H1 (cell line): Measurements from ENCODE around the gene AHR. TPM values are rescaled to one million over a fixed set of nuclear protein-coding genes. Genes with fewer than 3 reads are reported as not detected.

Experiments
- CHD2 ChIP-seq: IDR thresholded peaks from 2 replicates; pipeline ENCODE4 v1.6.1; 2012; ENCODE audit warnings: low read length, improper control_type of control experiment
- CTBP2 ChIP-seq: IDR thresholded peaks from 2 replicates; pipeline ENCODE4 v1.7.0; 2011; ENCODE audit warnings: borderline replicate concordance, mild to moderate bottlenecking, moderate library complexity, mixed read lengths, low read length; ENCODE audit not compliant: insufficient read depth, insufficient read length
- KDM4A ChIP-seq: IDR thresholded peaks from one replicate; pipeline ENCODE4 v1.7.1; 2012; ENCODE audit warnings: low read depth, mild to moderate bottlenecking, moderate library complexity, low read length, inconsistent platforms; ENCODE audit not compliant: severe bottlenecking
- RBBP5 ChIP-seq: IDR thresholded peaks from 2 replicates; pipeline ENCODE4 v1.7.1; 2012; ENCODE audit warnings: low read depth, mild to moderate bottlenecking, inconsistent platforms, low read length, moderate library complexity, borderline replicate concordance
- SIRT6 ChIP-seq: IDR thresholded peaks from one replicate; pipeline ENCODE4 v1.7.1; 2012; ENCODE audit warnings: low read length, inconsistent platforms
- polyA plus RNA-seq, 7 experiments: library from polyadenylated mRNA; depleted of rRNA in 3 of 7; stranded (reverse) in 5 of 7; unstranded in 2 of 7; fragments of >200 nt in 5 of 7; fragments of 200-250 nt in 2 of 7; gene quantifications; 1 replicate in 5 of 7; 2 replicates in 1 of 7; 4 replicates in 1 of 7; pipeline versions ENCODE4 v1.2.1 to v1.2.3, GENCODE V29; 2011 to 2013; ENCODE audit warnings: missing spikeins in 2 of 7, mixed read lengths in 2 of 7
- total RNA-seq: library from RNA; stranded (reverse); fragmentation: NEBNext Ultra II Directional; extraction: Animal tissue kit (Norgen Biotek cat#: 25700); gene quantifications from 2 replicates; pipeline ENCODE4 v1.2.1, GENCODE V29; 2021
- TF ChIP-seq, protein P1 (sequence below): fragments of 300-600 bp; sonication (generic); IDR thresholded peaks from 2 replicates; pipeline ENCODE4 v1.7.1; 2012; ENCODE audit warnings: low read length, moderate library complexity, mild to moderate bottlenecking, inconsistent platforms; ENCODE audit not compliant: insufficient replicate concordance

The AHR gene
- total and polyA plus RNA-seq, 2 of the 8 experiments (the other 6 are each of a cell fraction or from before 2014, with no cell fraction given) = 1.4 to 9.7 TPM

- TF ChIP-seq, protein P1, sequence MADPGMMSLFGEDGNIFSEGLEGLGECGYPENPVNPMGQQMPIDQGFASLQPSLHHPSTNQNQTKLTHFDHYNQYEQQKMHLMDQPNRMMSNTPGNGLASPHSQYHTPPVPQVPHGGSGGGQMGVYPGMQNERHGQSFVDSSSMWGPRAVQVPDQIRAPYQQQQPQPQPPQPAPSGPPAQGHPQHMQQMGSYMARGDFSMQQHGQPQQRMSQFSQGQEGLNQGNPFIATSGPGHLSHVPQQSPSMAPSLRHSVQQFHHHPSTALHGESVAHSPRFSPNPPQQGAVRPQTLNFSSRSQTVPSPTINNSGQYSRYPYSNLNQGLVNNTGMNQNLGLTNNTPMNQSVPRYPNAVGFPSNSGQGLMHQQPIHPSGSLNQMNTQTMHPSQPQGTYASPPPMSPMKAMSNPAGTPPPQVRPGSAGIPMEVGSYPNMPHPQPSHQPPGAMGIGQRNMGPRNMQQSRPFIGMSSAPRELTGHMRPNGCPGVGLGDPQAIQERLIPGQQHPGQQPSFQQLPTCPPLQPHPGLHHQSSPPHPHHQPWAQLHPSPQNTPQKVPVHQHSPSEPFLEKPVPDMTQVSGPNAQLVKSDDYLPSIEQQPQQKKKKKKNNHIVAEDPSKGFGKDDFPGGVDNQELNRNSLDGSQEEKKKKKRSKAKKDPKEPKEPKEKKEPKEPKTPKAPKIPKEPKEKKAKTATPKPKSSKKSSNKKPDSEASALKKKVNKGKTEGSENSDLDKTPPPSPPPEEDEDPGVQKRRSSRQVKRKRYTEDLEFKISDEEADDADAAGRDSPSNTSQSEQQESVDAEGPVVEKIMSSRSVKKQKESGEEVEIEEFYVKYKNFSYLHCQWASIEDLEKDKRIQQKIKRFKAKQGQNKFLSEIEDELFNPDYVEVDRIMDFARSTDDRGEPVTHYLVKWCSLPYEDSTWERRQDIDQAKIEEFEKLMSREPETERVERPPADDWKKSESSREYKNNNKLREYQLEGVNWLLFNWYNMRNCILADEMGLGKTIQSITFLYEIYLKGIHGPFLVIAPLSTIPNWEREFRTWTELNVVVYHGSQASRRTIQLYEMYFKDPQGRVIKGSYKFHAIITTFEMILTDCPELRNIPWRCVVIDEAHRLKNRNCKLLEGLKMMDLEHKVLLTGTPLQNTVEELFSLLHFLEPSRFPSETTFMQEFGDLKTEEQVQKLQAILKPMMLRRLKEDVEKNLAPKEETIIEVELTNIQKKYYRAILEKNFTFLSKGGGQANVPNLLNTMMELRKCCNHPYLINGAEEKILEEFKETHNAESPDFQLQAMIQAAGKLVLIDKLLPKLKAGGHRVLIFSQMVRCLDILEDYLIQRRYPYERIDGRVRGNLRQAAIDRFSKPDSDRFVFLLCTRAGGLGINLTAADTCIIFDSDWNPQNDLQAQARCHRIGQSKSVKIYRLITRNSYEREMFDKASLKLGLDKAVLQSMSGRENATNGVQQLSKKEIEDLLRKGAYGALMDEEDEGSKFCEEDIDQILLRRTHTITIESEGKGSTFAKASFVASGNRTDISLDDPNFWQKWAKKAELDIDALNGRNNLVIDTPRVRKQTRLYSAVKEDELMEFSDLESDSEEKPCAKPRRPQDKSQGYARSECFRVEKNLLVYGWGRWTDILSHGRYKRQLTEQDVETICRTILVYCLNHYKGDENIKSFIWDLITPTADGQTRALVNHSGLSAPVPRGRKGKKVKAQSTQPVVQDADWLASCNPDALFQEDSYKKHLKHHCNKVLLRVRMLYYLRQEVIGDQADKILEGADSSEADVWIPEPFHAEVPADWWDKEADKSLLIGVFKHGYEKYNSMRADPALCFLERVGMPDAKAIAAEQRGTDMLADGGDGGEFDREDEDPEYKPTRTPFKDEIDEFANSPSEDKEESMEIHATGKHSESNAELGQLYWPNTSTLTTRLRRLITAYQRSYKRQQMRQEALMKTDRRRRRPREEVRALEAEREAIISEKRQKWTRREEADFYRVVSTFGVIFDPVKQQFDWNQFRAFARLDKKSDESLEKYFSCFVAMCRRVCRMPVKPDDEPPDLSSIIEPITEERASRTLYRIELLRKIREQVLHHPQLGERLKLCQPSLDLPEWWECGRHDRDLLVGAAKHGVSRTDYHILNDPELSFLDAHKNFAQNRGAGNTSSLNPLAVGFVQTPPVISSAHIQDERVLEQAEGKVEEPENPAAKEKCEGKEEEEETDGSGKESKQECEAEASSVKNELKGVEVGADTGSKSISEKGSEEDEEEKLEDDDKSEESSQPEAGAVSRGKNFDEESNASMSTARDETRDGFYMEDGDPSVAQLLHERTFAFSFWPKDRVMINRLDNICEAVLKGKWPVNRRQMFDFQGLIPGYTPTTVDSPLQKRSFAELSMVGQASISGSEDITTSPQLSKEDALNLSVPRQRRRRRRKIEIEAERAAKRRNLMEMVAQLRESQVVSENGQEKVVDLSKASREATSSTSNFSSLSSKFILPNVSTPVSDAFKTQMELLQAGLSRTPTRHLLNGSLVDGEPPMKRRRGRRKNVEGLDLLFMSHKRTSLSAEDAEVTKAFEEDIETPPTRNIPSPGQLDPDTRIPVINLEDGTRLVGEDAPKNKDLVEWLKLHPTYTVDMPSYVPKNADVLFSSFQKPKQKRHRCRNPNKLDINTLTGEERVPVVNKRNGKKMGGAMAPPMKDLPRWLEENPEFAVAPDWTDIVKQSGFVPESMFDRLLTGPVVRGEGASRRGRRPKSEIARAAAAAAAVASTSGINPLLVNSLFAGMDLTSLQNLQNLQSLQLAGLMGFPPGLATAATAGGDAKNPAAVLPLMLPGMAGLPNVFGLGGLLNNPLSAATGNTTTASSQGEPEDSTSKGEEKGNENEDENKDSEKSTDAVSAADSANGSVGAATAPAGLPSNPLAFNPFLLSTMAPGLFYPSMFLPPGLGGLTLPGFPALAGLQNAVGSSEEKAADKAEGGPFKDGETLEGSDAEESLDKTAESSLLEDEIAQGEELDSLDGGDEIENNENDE = no peak
- TF ChIP-seq KDM4A (no peak), SIRT6 (no peak), RBBP5 (no peak), CHD2 (no peak), CTBP2 (no peak)
Observed at GRCh38 chr7:17359610-17360009, 61.2 kb downstream of the AHR start (continued).
